Bronchial epithelial cell (primary cell): ENCODE results near the gene ZNF77. TPM values are rescaled to one million over a fixed set of nuclear protein-coding genes. Genes with fewer than 3 reads are reported as not detected.
"Not testable (repeated sequence)": the region's sequence is repeated elsewhere in the genome, so short reads cannot be mapped to it uniquely, and the experiment has no call there.

Source experiments
- DNase-seq: peaks from one replicate; pipeline ENCODE4 v3.0.0-alpha.2; 2010; ENCODE audit warnings: low read depth
- FAIRE-seq: peaks from 2 replicates; lab custom pipeline; 2011; peaks lifted over from hg19 to GRCh38; lab: Jason Lieb, UNC
- H3K27me3 ChIP-seq: 2 replicates; pipeline ENCODE4 v1.5.1; 2011; ENCODE audit warnings: low read length; ENCODE audit not compliant: control insufficient read depth, insufficient read depth
- H3K36me3 ChIP-seq: 2 replicates; pipeline ENCODE4 v1.5.1; 2011; ENCODE audit warnings: low read length; ENCODE audit not compliant: control insufficient read depth, insufficient read depth
- H3K4me3 ChIP-seq: 2 replicates; pipeline ENCODE4 v1.5.1; 2011; ENCODE audit warnings: mild to moderate bottlenecking, low read depth, low read length, control low read depth
- total RNA-seq: library from RNA; depleted of rRNA; stranded (reverse); fragments of >200 nt; gene quantifications from 2 replicates; pipeline ENCODE4 v1.2.1, GENCODE V29; 2014
- TF ChIP-seq, protein P1 (sequence below): IDR thresholded peaks from 2 replicates; pipeline ENCODE4 v1.5.1; 2011; ENCODE audit warnings: mild to moderate bottlenecking, moderate library complexity, low read length, control low read depth, inconsistent platforms; ENCODE audit not compliant: insufficient read depth, severe bottlenecking

ZNF77 gene
- total RNA-seq, 1 donor from 2014 or later = 7.9 TPM

DNA sequence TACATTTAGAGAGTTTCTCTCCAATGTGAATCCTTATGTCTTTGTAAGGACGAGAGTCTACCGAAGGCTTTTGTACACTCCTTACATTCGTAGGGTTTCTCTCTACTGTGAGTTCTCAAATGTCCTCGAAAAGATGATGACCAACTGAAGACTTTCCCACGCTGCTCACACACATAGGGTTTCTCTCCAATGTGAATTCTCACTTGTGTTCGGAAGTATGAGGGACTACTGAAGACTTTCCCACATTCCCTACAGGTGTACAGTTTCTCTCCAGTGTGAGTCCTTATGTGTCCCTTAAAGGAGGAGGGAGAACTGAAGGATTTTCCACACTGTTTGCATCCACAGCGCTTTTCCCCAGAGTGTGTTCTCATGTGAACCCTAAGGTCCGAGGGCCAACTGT is 48.1 kb downstream of the ZNF77 start:
- H3K4me3 ChIP-seq = no peak overlapping the region
- FAIRE-seq (peak; percentile 36), DNase-seq (no peak)
- TF ChIP-seq, protein P1, sequence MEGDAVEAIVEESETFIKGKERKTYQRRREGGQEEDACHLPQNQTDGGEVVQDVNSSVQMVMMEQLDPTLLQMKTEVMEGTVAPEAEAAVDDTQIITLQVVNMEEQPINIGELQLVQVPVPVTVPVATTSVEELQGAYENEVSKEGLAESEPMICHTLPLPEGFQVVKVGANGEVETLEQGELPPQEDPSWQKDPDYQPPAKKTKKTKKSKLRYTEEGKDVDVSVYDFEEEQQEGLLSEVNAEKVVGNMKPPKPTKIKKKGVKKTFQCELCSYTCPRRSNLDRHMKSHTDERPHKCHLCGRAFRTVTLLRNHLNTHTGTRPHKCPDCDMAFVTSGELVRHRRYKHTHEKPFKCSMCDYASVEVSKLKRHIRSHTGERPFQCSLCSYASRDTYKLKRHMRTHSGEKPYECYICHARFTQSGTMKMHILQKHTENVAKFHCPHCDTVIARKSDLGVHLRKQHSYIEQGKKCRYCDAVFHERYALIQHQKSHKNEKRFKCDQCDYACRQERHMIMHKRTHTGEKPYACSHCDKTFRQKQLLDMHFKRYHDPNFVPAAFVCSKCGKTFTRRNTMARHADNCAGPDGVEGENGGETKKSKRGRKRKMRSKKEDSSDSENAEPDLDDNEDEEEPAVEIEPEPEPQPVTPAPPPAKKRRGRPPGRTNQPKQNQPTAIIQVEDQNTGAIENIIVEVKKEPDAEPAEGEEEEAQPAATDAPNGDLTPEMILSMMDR = no peak
- no peaks in the 10 kb centered on the region for H3K27me3 ChIP-seq
- no peaks in the 10 kb centered on the region for H3K36me3 ChIP-seq

- not testable (repeated sequence) for H3K36me3 ChIP-seq, H3K4me3 ChIP-seq, H3K27me3 ChIP-seq, FAIRE-seq
- peak; percentile 39 for DNase-seq
Measured at GRCh38 chr19:2890531-2890930, 54.2 kb downstream of the ZNF77 start.

DNA sequence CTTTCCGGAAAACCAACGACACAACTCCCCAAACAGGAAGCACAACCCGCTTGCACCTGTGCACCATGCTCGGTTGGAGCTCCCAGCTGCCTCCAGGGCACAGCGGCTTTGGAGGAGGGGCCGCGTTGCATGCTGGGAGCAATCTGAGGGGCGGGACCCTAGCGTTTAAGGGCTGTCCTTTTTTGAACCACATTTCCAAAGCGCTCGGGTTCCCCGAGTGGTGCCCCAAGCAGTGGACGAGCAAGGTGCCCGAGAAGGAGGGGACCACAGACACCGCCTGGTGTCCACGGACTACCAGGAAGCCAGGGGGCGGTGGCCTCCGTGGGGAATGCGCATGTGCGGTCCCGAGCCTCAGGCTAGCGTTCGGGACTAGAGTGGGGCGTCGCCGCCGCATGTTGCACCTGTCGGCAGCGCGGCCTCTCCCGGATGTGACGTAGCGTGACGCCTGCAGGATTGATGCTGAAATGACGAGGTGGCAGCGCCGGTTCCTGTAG is 56.0 kb downstream of the ZNF77 start:
- DNase-seq (no peak), FAIRE-seq (no peak)
- Histone ChIP-seq H3K36me3 (no peaks in the 10 kb centered on the region), H3K4me3 (no peak overlapping the region), H3K27me3 (no peaks in the 10 kb centered on the region)
- TF ChIP-seq, protein P1 = no peak

DNA sequence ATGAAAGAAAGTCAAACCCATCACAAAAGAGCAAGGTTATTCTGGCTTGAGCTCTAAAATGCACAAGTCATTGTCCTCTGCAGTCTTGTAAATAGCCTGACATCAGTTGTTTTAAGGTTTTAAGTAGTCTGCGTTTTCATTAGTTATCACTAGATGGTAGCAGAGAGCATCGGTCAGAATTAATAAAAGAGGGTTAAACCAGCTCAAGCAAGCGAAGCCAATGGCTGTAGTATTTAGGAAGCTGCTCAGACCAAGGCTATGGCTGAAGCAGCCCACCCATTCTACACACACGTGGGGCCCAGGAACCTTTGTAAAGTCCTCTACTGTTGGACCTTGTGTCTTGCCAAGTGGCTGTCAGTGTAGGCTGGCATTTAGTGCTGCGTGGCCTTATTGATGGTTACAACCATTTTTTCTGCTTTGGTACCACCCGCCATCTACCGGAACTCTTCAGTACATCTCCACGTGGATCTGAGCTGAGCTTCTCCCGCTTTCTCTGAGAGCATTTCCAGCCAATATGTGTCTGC is 57.3 kb downstream of the ZNF77 start:
- Histone ChIP-seq H3K27me3 (no peaks in the 10 kb centered on the region), H3K36me3 (no peaks in the 10 kb centered on the region), H3K4me3 (no peak overlapping the region)
- DNase-seq (peak; percentile 70), FAIRE-seq (no peak)
- TF ChIP-seq, protein P1 = peak; percentile 55

- FAIRE-seq = no peak
Measured at GRCh38 chr19:2885736-2886135, 59.0 kb downstream of the ZNF77 start.

DNA sequence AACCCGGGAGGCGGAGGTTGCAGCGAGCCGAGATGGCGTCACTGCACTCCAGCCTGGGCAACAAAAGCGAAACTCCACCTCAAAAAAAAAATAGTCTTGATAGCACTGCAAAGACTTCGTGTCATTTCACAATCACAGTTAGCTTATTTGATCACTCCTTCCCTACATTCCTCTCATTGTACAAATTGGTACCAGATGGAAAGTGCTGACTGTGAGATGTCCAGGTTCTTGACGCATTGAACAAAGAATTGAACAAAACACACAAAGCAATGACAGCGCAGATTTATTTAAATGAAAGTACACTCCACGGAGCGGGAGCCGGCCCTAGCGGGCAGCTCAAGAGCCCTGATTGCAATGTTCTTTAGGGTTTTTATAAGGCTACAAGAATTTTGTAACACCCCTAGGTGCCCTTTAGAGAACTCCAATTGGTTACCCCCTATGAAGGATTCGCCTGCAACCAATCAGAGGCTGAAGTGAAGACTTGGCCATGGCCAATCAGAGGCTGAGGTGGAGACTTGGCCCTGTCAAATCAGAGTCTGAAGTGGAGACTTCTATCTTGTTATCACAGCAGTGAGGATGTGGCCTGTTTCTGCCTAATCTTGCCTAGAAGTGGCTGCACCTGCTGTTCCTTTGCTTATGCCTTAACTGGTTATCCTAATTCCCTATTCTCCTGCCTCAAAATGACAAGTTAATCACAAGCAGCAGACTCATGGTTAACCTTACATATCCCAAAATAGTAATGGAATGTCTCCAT is 60.9 kb downstream of the ZNF77 start:
- TF ChIP-seq, protein P1 = no peak
- FAIRE-seq (no peak), DNase-seq (no peak)
- no peaks in the 10 kb centered on the region for H3K36me3 ChIP-seq
- no peaks in the 10 kb centered on the region for H3K27me3 ChIP-seq
- no peak overlapping the region for H3K4me3 ChIP-seq

More at GRCh38 chr19:2885736-2886135, 59.0 kb downstream of the ZNF77 start:
- TF ChIP-seq, protein P1 = no peak
- no peaks in the 10 kb centered on the region for H3K36me3 ChIP-seq
- DNase-seq = no peak
- H3K4me3 ChIP-seq = no peak overlapping the region
- H3K27me3 ChIP-seq = no peaks in the 10 kb centered on the region
